ENCODE measurements around the gene NCAPG2. TPM values are rescaled to one million over a fixed set of nuclear protein-coding genes. Genes with fewer than 3 reads are reported as not detected.

NCAPG2 gene
- total and polyA plus RNA-seq, 2 of the 13 experiments (the other 11 are each of a cell fraction or from before 2014, with no cell fraction given) = 15.1 to 30.7 TPM

DNA sequence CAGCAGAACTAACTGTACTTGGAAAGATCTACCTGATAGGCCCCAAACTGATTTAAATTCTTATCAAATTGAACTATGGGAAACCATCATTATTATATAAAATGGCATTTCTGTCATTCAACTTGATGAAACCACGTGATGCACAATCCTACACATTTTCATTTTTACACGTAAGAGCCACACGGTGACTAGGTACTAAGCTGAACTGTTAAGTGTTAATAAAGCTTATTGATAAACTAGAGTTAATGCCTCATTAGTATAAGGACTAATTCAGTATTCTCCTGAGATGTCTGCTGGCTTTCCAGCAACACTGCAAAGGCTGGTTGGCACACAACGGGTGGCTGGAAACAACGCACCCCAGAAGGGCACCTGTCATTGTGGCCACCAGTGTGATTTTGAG lies 4.6 kb downstream of the NCAPG2 start:
- no peaks in the 10 kb centered on the region; a peak in 1 of 5 replicates for H3K27me3 ChIP-seq (ENCODE audit: control insufficient read depth in 1 of 2, insufficient read depth in 2 of 2, low read length in 2 of 2)
- intact Hi-C loops (cut with micrococcal nuclease; ENCODE audit: unreplicated experiment) = loop anchor here (10.0 kb wide), 1 partner anchor 115 kb away; no protein-coding TSS in a partner anchor
- BruUV-seq (replicated peaks) = no TSS peak

More for the DNA sequence above, 4.6 kb downstream of the NCAPG2 start:
- no peak overlapping the region for H2AFZ ChIP-seq (ENCODE audit: low read length)
- no peak overlapping the region for H3K9ac ChIP-seq (ENCODE audit: insufficient read depth, low read depth, low read length)
- no peak overlapping the region for H3K4me2 ChIP-seq (ENCODE audit: low read depth, low read length)
- H3K36me3 ChIP-seq (replicated peaks in 1 of 2; ENCODE audit: control insufficient read depth in 1 of 2, insufficient read depth in 2 of 2, low read length in 2 of 2) = peaks cover 7 to 49% of the 10 kb centered on the region in 2 experiments
- ChIA-PET CTCF (ENCODE audit: low intra/inter-chr PET ratio, low total read pairs) (no interaction called here), POLR2A (no interaction called here)
- DNase-seq (ENCODE audit: low spot score) (no peak), FAIRE-seq (no peak), ATAC-seq (no peak)
- no peaks in the 10 kb centered on the region for H4K20me1 ChIP-seq (ENCODE audit: insufficient read depth, low read length)
- no peak overlapping the region for H3K27ac ChIP-seq (ENCODE audit: extremely low read length, insufficient read depth, low read length)
- 98% methylated on average over 5 of the region's 5 CpGs for WGBS (ENCODE audit: low lambda C conversion rate)
- peaks cover 51% of the 10 kb centered on the region for H3K79me2 ChIP-seq (ENCODE audit: insufficient read depth, low read length)
- TF ChIP-seq, protein P1, sequence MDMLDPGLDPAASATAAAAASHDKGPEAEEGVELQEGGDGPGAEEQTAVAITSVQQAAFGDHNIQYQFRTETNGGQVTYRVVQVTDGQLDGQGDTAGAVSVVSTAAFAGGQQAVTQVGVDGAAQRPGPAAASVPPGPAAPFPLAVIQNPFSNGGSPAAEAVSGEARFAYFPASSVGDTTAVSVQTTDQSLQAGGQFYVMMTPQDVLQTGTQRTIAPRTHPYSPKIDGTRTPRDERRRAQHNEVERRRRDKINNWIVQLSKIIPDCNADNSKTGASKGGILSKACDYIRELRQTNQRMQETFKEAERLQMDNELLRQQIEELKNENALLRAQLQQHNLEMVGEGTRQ (IDR thresholded peaks at IDR 0.05; ENCODE audit: low read depth, low read length) = no peak
- TF ChIP-seq, protein P1 (CRISPR knock-in tag; IDR thresholded peaks at IDR 0.05; ENCODE audit: borderline replicate concordance) = no peak
- TF ChIP-seq ZNF549 (CRISPR knock-in tag; IDR thresholded peaks at IDR 0.05) (no peak), CBX2 (IDR thresholded peaks at IDR 0.05; ENCODE audit: low read depth, low read length) (no peak), CBX2 (CRISPR knock-in tag; IDR thresholded peaks at IDR 0.05; ENCODE audit: low read depth) (no peak), ATF7-NPFF (CRISPR knock-in tag; IDR thresholded peaks at IDR 0.05; ENCODE audit: low read depth) (no peak), RELA (CRISPR knock-in tag; IDR thresholded peaks at IDR 0.05) (no peak), ZNF432 (CRISPR knock-in tag; IDR thresholded peaks at IDR 0.05; ENCODE audit: borderline replicate concordance) (no peak), KDM4B (CRISPR knock-in tag; IDR thresholded peaks at IDR 0.05) (no peak), NFIC (IDR thresholded peaks at IDR 0.05; ENCODE audit: low read length) (no peak), MED8 (CRISPR knock-in tag; IDR thresholded peaks at IDR 0.05; ENCODE audit: insufficient replicate concordance) (no peak), HHEX (CRISPR knock-in tag; IDR thresholded peaks at IDR 0.05) (no peak), KMT2B (CRISPR knock-in tag; IDR thresholded peaks at IDR 0.05) (no peak), ZNF558 (CRISPR knock-in tag; IDR thresholded peaks at IDR 0.05; ENCODE audit: borderline replicate concordance) (no peak), U2AF2 (IDR thresholded peaks at IDR 0.05; ENCODE audit: low read depth, low read length) (no peak), ZNF256 (CRISPR knock-in tag; conservative IDR thresholded peaks at IDR 0.05) (no peak), KLF15 (CRISPR knock-in tag; IDR thresholded peaks at IDR 0.05; ENCODE audit: borderline replicate concordance) (no peak)
- TF ChIP-seq, protein P2, sequence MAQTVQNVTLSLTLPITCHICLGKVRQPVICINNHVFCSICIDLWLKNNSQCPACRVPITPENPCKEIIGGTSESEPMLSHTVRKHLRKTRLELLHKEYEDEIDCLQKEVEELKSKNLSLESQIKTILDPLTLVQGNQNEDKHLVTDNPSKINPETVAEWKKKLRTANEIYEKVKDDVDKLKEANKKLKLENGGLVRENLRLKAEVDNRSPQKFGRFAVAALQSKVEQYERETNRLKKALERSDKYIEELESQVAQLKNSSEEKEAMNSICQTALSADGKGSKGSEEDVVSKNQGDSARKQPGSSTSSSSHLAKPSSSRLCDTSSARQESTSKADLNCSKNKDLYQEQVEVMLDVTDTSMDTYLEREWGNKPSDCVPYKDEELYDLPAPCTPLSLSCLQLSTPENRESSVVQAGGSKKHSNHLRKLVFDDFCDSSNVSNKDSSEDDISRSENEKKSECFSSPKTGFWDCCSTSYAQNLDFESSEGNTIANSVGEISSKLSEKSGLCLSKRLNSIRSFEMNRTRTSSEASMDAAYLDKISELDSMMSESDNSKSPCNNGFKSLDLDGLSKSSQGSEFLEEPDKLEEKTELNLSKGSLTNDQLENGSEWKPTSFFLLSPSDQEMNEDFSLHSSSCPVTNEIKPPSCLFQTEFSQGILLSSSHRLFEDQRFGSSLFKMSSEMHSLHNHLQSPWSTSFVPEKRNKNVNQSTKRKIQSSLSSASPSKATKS (CRISPR knock-in tag; IDR thresholded peaks at IDR 0.05) = no peak
- TF ChIP-seq, protein P3, sequence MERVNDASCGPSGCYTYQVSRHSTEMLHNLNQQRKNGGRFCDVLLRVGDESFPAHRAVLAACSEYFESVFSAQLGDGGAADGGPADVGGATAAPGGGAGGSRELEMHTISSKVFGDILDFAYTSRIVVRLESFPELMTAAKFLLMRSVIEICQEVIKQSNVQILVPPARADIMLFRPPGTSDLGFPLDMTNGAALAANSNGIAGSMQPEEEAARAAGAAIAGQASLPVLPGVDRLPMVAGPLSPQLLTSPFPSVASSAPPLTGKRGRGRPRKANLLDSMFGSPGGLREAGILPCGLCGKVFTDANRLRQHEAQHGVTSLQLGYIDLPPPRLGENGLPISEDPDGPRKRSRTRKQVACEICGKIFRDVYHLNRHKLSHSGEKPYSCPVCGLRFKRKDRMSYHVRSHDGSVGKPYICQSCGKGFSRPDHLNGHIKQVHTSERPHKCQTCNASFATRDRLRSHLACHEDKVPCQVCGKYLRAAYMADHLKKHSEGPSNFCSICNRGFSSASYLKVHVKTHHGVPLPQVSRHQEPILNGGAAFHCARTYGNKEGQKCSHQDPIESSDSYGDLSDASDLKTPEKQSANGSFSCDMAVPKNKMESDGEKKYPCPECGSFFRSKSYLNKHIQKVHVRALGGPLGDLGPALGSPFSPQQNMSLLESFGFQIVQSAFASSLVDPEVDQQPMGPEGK (CRISPR knock-in tag; IDR thresholded peaks at IDR 0.05) = no peak
- peaks cover 31% of the 10 kb centered on the region for H3K4me1 ChIP-seq (ENCODE audit: insufficient read depth, low read length)
- no peaks in the 10 kb centered on the region for H3K9me3 ChIP-seq (ENCODE audit: low read length)
- no peak overlapping the region for H3K4me3 ChIP-seq (replicated peaks in 1 of 3; ENCODE audit: insufficient read depth in 1 of 3, low read depth in 2 of 3, low read length in 3 of 3)
- in situ Hi-C loops (cut with HindIII; ENCODE audit: extremely low pct_ligation_motif_present, low pct_unique_long_range_greater_than_20kb) = no loop called here

All from HepG2 (cell line).